ENCODE data around the gene SLC41A1.

SLC41A1 gene

GRCh38 chr1:205791568-205792180, 21.3 kb downstream of the SLC41A1 start:
- DNase-seq (ENCODE audit: low spot score) (peak; percentile 62), FAIRE-seq (no peak)

- DNase-seq (ENCODE audit: low spot score) (no peak), FAIRE-seq (no peak)
Observed at GRCh38 chr1:205787287-205787916, 25.6 kb downstream of the SLC41A1 start.

DNA sequence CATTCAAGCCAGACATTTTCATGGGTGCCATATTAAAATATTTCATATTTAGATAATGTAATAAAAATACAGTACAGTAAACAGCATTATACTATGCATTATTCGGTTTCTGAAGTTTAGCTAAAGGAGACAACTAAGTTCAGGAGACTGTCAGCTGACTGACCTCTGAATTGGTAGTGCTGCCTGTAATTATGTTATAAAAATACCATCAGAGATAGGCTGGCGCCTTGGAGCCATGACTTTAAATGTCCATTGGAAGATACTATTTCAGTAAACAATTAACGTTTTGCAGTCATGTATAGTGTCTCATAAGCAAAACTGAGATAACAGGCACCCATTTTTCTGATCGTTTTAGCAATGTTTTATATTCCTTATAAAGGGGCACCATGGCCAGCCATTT, 26.4 kb downstream of the SLC41A1 start:
- FAIRE-seq (no peak), DNase-seq (ENCODE audit: low spot score) (no peak)

- DNase-seq (ENCODE audit: low spot score) (no peak), FAIRE-seq (no peak)
Observed at GRCh38 chr1:205785446-205785845, 27.6 kb downstream of the SLC41A1 start.

- FAIRE-seq, result no peak
- no peak for DNase-seq (ENCODE audit: low spot score)
Observed at GRCh38 chr1:205783904-205784303, 29.1 kb downstream of the SLC41A1 start.

GRCh38 chr1:205783433-205783795, 29.6 kb downstream of the SLC41A1 start:
- DNase-seq (ENCODE audit: low spot score), result no peak
- FAIRE-seq, result no peak

- no peak for DNase-seq (ENCODE audit: low spot score)
- no peak for FAIRE-seq
Observed at GRCh38 chr1:205782627-205783432, 30.2 kb downstream of the SLC41A1 start.

DNA sequence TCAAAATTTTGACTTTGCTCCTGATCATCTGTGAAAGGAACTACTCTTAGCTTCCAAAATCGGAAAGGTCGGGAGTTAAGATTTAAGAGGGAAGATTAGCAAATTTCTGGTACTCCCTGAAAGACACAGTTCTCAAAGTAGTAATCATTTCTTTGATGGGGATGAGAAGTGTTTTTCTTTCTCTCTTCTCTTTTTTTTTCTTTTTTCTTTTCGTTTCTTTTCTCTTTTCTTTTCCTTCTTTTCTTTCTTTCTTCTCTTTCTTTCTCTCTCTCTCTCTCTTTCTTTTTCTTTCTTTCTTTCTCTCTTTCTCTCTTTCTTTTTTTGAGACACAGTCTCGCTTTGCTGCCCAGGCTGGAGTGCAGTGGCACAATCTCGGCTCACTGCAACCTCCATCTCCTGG, 32.7 kb downstream of the SLC41A1 start:
- FAIRE-seq, result no peak
- no peak for DNase-seq (ENCODE audit: low spot score)

DNA sequence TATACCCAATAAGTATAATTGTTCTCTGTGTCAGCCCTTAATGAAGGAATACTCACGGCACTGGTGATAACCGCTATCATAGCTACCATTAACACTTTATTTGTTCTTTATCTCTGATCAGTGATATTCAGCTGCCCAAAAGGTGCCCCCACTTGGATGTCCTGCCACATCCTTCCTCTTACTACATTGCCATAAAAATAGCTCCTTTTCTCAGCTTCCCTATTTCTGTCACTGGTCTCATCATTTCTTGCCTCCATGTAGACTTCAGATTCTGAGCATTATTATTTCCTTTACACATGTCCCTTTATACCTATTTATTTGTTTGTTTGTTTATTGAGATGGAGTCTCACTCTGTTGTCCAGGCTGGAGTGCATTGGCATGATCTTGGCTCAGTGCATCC, 35.0 kb downstream of the SLC41A1 start:
- no peak for DNase-seq (ENCODE audit: low spot score)
- no peak for FAIRE-seq

DNA sequence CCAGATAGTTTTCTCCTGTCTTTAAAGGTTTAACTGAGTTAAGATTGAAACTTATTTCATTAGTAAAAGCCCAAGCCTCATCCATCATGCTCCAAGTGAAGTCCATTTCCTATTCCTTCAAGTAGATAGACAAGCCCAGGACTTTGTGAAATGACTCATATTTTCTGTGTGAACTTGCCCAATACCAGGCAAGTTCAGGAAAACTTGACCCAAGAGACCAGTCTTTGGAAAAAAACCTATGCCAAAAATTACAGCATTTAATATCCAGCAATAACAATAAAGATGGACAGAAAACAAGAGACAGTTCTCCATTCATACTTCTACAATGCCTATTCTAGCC, 37.3 kb downstream of the SLC41A1 start:
- no peak for DNase-seq (ENCODE audit: low spot score)
- FAIRE-seq, result no peak

DNA sequence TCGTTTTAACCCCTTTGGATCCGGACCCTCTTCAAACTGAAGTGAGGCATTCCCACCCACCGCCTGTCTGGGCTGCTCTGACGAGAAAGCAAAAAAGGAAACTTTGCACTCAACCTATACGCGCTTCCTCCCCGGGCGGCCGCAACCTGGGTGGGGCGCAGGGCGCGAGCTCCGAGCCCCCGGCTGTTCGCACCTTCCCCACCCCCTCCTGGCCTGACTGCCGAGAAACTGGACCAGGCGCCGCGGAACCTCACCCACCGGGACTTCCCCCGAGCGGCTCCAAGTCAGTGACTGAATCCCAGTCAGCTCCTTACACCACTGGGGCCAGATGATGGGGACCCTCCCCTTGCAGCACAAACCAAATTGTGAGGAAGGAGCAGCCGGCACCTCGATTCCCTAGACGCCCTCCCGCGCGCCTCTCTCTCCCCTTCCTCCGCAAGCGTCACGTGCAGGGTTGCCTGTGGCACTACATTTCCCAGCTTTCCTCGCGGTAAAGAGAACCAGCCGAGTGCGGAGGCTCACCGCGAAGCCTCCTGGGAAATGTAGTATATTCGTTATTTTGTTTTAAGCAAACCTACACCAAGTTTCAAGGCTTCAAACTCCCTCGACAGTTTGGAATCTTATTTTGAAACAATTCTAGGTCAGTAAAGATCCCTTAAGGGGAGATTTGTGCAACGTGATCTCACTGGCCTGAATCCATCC, 37.8 kb downstream of the SLC41A1 start, which contains the start of gene RAB29:
TSS of gene RAB29 (minus strand) at position 468 of the 702 bp plus-strand sequence. CDS start 526 bp downstream, outside the sequence.
- peak; percentile 84 for DNase-seq (ENCODE audit: low spot score)
- no peak for FAIRE-seq

DNA sequence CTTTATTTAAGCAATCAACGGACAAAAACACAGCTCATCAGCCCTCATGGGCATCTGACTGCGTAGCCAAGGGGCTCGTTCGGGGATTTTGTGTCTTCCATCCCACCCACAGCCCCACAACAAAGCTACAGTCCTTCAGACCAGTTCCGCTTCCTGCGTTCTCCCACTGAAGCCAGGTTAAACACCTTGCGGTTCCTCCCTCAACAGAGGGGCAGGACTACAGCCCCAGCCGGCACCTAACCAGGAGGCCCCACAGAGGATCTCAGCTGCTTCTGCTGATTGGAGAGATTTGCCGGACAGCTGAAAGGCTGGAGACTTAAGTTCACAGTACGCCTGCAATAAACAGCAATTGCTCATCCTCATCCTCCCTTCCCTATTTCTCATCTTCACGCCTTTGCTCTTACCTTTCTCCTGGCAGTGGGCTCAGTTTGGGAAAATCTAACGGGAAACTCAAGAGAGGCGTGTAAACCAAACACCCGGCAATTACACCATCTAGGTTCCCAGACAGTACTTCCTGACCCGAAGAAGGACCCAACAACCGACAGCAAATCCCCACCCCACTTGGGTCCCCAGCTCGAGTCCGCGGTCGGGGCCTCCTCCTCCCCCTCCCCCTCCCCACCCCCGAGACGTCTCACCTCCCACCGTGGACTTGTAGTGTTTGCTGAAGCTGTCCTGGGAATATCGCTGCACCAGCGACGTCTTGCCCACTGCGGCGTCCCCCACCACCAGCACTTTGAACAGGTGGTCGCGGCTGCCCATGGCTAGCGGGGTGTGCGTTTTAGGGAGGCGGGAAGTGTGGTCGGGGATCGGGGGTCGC, 38.6 kb downstream of the SLC41A1 start:
- DNase-seq (ENCODE audit: low spot score), result peak; percentile 36
- FAIRE-seq, result no peak

DNA sequence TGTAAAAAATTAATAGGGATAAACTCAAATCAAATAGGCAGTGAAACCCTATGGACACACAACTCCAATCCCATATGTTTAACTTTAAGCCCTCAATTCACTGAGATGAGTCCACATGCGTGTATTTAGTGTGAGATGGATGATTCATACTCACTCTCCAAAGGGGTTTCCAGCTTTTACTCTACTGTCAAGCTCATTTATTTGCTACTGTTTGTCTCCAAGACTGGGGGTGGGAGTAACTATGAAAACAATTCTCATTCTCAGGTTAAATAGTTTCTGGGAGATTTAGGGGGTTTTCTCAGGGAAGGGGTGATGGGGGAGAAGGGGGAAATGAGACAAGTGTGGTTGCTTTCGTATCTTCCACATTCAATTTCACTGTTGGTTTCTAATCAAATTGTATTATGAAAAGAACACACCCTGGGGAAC, 40.4 kb downstream of the SLC41A1 start:
- FAIRE-seq, result no peak
- no peak for DNase-seq (ENCODE audit: low spot score)

DNA sequence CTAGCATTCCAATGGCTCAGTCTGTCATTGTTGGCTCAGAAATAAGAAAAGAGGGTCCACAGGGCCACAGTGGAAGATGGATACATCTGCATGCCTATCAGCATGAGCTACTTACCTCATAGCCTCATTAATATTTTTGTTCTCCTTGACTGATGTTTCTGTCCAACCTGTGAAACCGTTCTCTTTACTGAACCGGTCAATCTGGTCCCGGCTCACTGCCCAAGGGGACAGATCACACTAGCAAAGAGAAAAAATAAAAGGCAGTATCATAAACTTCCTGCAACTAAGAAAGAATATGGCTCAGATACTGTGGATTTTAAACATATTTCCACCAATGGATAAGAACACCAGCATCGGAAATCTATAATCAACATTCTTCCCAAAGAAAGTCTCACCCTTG, 42.4 kb downstream of the SLC41A1 start:
- FAIRE-seq (no peak), DNase-seq (ENCODE audit: low spot score) (no peak)

DNA sequence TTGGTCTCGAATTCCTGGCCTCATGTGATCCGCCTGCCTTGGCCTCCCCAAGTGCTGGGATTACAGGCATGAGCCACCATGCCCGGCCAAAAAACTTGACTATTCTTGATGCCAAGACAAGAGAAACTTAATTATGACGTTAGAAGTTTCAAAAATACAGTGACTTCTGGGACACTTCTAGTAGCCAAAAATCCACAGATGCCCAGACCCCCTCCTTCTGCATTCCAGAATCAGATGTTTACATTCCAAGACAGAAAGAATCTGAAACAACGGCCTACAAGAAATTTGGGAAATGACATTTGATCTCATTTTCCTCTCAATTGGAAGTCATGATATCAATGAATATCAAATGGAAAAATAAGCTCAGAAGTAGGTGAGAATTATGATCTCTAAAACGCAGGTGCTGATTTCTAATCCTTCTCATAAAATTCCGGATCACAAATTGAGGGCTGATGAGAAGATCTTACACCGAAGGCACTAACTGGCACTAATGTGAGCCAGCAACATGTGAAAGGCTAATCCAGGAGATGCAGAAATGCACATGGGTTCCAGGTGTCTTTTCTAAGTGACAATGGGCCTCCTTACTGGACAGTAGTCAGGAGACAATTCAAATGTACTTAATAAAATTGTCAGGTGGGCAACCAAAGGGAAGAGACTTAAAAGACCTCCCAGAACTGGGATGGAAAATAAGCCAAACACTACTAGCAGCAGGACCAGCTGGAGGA, 43.2 kb downstream of the SLC41A1 start:
- FAIRE-seq, result no peak

GRCh38 chr1:205767248-205767647, 45.8 kb downstream of the SLC41A1 start:
- DNase-seq (ENCODE audit: low spot score) (no peak), FAIRE-seq (no peak)

More for the DNA sequence above, 43.2 kb downstream of the SLC41A1 start:
- no peak for DNase-seq (ENCODE audit: low spot score)

DNA sequence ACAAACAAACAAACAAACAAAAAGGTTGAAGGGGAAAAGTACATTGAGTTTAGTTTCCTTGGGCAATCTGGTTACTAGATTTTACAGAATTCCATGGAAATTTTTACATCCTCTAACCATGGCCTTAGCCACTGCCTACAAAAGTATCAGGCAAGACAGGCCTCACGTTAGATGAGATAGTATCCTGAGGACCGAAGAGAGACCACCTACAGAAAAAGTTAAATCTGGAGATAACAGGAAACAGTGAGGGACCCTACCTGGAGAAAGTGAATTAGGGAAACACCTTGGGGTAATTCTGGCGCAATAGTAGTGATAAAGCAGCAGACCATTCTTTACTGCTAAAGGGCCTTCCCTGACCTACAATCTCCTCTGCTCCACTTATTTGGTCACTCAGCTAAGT, 46.4 kb downstream of the SLC41A1 start:
- DNase-seq (ENCODE audit: low spot score) (no peak), FAIRE-seq (no peak)

- DNase-seq (ENCODE audit: low spot score) (peak; percentile 31), FAIRE-seq (no peak)
Observed at GRCh38 chr1:205766038-205766437, 47.0 kb downstream of the SLC41A1 start.

DNA sequence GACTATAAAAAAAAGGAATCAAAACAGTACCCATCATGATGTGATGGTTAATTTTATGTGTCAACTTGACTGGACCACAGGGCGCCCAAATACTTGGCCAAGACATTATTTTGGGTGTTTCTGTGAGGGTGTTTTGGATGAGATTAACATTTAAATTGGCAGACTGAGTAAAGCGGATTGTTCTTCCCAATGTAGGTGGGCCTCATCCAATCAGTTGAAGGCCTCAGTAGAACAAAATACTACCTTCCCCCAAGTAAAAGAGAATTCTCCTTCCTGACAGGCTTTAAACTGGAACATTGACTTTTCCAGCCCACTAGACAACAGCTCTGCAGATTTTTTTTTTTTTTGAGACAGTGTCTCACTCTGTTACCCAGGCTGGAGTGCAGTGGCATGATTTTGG, 48.4 kb downstream of the SLC41A1 start:
- DNase-seq (ENCODE audit: low spot score), result no peak
- no peak for FAIRE-seq

GRCh38 chr1:205763980-205764379, 49.0 kb downstream of the SLC41A1 start:
- DNase-seq (ENCODE audit: low spot score) (no peak), FAIRE-seq (no peak)

Data from urothelium cell line (cell line).